ENCODE data around the gene LEKR1. TPM values are rescaled to one million over a fixed set of nuclear protein-coding genes. Genes with fewer than 3 reads are reported as not detected.
"Not testable (repeated sequence)": the region's sequence is repeated elsewhere in the genome, so short reads cannot be mapped to it uniquely, and the experiment has no call there.

Gene LEKR1
- polyA plus RNA-seq, 1 donor: 2.2 TPM

GRCh38 chr3:156867920-156868319 is 41.8 kb downstream of the LEKR1 start:
- DNase-seq: no peak
- no peak overlapping the region for H3K4me3 ChIP-seq (ENCODE audit: low read length)
- H3K9me3 ChIP-seq (ENCODE audit: control insufficient read depth, low read depth, low read length): peaks cover 11% of the 10 kb centered on the region
- WGBS (ENCODE audit: insufficient coverage, low lambda C conversion rate): no CpG with 5 or more reads among the region's 3 CpGs
- no peaks in the 10 kb centered on the region for H3K36me3 ChIP-seq (ENCODE audit: control insufficient read depth, insufficient read depth, low read length)
- H3K4me1 ChIP-seq (ENCODE audit: control insufficient read depth, insufficient read depth, low read length): no peaks in the 10 kb centered on the region
- H3K27me3 ChIP-seq (ENCODE audit: control insufficient read depth, insufficient read depth, low read length): no peaks in the 10 kb centered on the region
- H3K27ac ChIP-seq (ENCODE audit: low read length): no peak overlapping the region

- Histone ChIP-seq H3K27ac (ENCODE audit: low read length) (no peak overlapping the region), H3K27me3 (ENCODE audit: control insufficient read depth, insufficient read depth, low read length) (no peaks in the 10 kb centered on the region), H3K36me3 (ENCODE audit: control insufficient read depth, insufficient read depth, low read length) (no peaks in the 10 kb centered on the region), H3K4me1 (ENCODE audit: control insufficient read depth, insufficient read depth, low read length) (no peaks in the 10 kb centered on the region), H3K9me3 (ENCODE audit: control insufficient read depth, low read depth, low read length) (peaks cover 38% of the 10 kb centered on the region), H3K4me3 (ENCODE audit: low read length) (no peak overlapping the region)
- no peak for DNase-seq
- WGBS (ENCODE audit: insufficient coverage, low lambda C conversion rate): 93% methylated on average over 1 of the region's 1 CpG
Measured at GRCh38 chr3:156873906-156874305, 47.8 kb downstream of the LEKR1 start.

GRCh38 chr3:156879491-156879890 is 53.3 kb downstream of the LEKR1 start:
- peaks cover 24% of the 10 kb centered on the region for H3K9me3 ChIP-seq (ENCODE audit: control insufficient read depth, low read depth, low read length)
- H3K36me3 ChIP-seq (ENCODE audit: control insufficient read depth, insufficient read depth, low read length); H3K27ac ChIP-seq (ENCODE audit: low read length); H3K4me1 ChIP-seq (ENCODE audit: control insufficient read depth, insufficient read depth, low read length); H3K4me3 ChIP-seq (ENCODE audit: low read length); DNase-seq; H3K27me3 ChIP-seq (ENCODE audit: control insufficient read depth, insufficient read depth, low read length): not testable (repeated sequence)
- WGBS (ENCODE audit: insufficient coverage, low lambda C conversion rate): no CpG with 5 or more reads among the region's 3 CpGs

GRCh38 chr3:156885761-156886160 is 59.6 kb downstream of the LEKR1 start:
- no peaks in the 10 kb centered on the region for H3K4me1 ChIP-seq (ENCODE audit: control insufficient read depth, insufficient read depth, low read length)
- no CpG with 5 or more reads among the region's 1 CpG for WGBS (ENCODE audit: insufficient coverage, low lambda C conversion rate)
- no peak overlapping the region for H3K4me3 ChIP-seq (ENCODE audit: low read length)
- DNase-seq: no peak
- H3K9me3 ChIP-seq (ENCODE audit: control insufficient read depth, low read depth, low read length): no peaks in the 10 kb centered on the region
- H3K27me3 ChIP-seq (ENCODE audit: control insufficient read depth, insufficient read depth, low read length): no peaks in the 10 kb centered on the region
- H3K36me3 ChIP-seq (ENCODE audit: control insufficient read depth, insufficient read depth, low read length): no peaks in the 10 kb centered on the region
- no peak overlapping the region for H3K27ac ChIP-seq (ENCODE audit: low read length)

- 94% methylated on average over 2 of the region's 2 CpGs for WGBS (ENCODE audit: insufficient coverage, low lambda C conversion rate)
- Histone ChIP-seq H3K27ac (ENCODE audit: low read length) (no peak overlapping the region), H3K4me1 (ENCODE audit: control insufficient read depth, insufficient read depth, low read length) (no peaks in the 10 kb centered on the region), H3K27me3 (ENCODE audit: control insufficient read depth, insufficient read depth, low read length) (no peaks in the 10 kb centered on the region), H3K36me3 (ENCODE audit: control insufficient read depth, insufficient read depth, low read length) (no peaks in the 10 kb centered on the region), H3K9me3 (ENCODE audit: control insufficient read depth, low read depth, low read length) (no peaks in the 10 kb centered on the region), H3K4me3 (ENCODE audit: low read length) (no peak overlapping the region)
- no peak for DNase-seq
Measured at GRCh38 chr3:156888176-156888575, 62.0 kb downstream of the LEKR1 start.

GRCh38 chr3:156888576-156888975 is 62.4 kb downstream of the LEKR1 start:
- Histone ChIP-seq H3K4me1 (ENCODE audit: control insufficient read depth, insufficient read depth, low read length) (no peaks in the 10 kb centered on the region), H3K36me3 (ENCODE audit: control insufficient read depth, insufficient read depth, low read length) (no peaks in the 10 kb centered on the region), H3K27ac (ENCODE audit: low read length) (no peak overlapping the region), H3K9me3 (ENCODE audit: control insufficient read depth, low read depth, low read length) (no peaks in the 10 kb centered on the region), H3K4me3 (ENCODE audit: low read length) (no peak overlapping the region), H3K27me3 (ENCODE audit: control insufficient read depth, insufficient read depth, low read length) (no peaks in the 10 kb centered on the region)
- no peak for DNase-seq
- WGBS (ENCODE audit: insufficient coverage, low lambda C conversion rate): 70% methylated on average over 1 of the region's 1 CpG

GRCh38 chr3:156892701-156893100 is 66.5 kb downstream of the LEKR1 start:
- Histone ChIP-seq H3K27me3 (ENCODE audit: control insufficient read depth, insufficient read depth, low read length) (no peaks in the 10 kb centered on the region), H3K4me1 (ENCODE audit: control insufficient read depth, insufficient read depth, low read length) (no peaks in the 10 kb centered on the region), H3K36me3 (ENCODE audit: control insufficient read depth, insufficient read depth, low read length) (no peaks in the 10 kb centered on the region), H3K4me3 (ENCODE audit: low read length) (no peak overlapping the region), H3K9me3 (ENCODE audit: control insufficient read depth, low read depth, low read length) (peaks cover 6% of the 10 kb centered on the region), H3K27ac (ENCODE audit: low read length) (no peak overlapping the region)
- no peak for DNase-seq
- WGBS (ENCODE audit: insufficient coverage, low lambda C conversion rate): no CpG with 5 or more reads among the region's 1 CpG

GRCh38 chr3:156895374-156895773 is 69.2 kb downstream of the LEKR1 start:
- WGBS (ENCODE audit: insufficient coverage, low lambda C conversion rate): 100% methylated on average over 1 of the region's 1 CpG
- H3K27ac ChIP-seq (ENCODE audit: low read length); H3K27me3 ChIP-seq (ENCODE audit: control insufficient read depth, insufficient read depth, low read length); H3K36me3 ChIP-seq (ENCODE audit: control insufficient read depth, insufficient read depth, low read length); H3K9me3 ChIP-seq (ENCODE audit: control insufficient read depth, low read depth, low read length); H3K4me1 ChIP-seq (ENCODE audit: control insufficient read depth, insufficient read depth, low read length); H3K4me3 ChIP-seq (ENCODE audit: low read length); DNase-seq: not testable (repeated sequence)

GRCh38 chr3:156897851-156898250 is 71.7 kb downstream of the LEKR1 start:
- DNase-seq; H3K27ac ChIP-seq (ENCODE audit: low read length); H3K4me3 ChIP-seq (ENCODE audit: low read length); H3K36me3 ChIP-seq (ENCODE audit: control insufficient read depth, insufficient read depth, low read length); H3K27me3 ChIP-seq (ENCODE audit: control insufficient read depth, insufficient read depth, low read length); H3K4me1 ChIP-seq (ENCODE audit: control insufficient read depth, insufficient read depth, low read length); H3K9me3 ChIP-seq (ENCODE audit: control insufficient read depth, low read depth, low read length): not testable (repeated sequence)
- WGBS (ENCODE audit: insufficient coverage, low lambda C conversion rate): no CpG with 5 or more reads among the region's 1 CpG

GRCh38 chr3:156898296-156898880 is 72.2 kb downstream of the LEKR1 start:
- Histone ChIP-seq H3K4me1 (ENCODE audit: control insufficient read depth, insufficient read depth, low read length) (no peaks in the 10 kb centered on the region), H3K4me3 (ENCODE audit: low read length) (no peak overlapping the region), H3K27ac (ENCODE audit: low read length) (no peak overlapping the region), H3K27me3 (ENCODE audit: control insufficient read depth, insufficient read depth, low read length) (no peaks in the 10 kb centered on the region), H3K36me3 (ENCODE audit: control insufficient read depth, insufficient read depth, low read length) (no peaks in the 10 kb centered on the region), H3K9me3 (ENCODE audit: control insufficient read depth, low read depth, low read length) (peaks cover 6% of the 10 kb centered on the region)
- no peak for DNase-seq
- WGBS (ENCODE audit: insufficient coverage, low lambda C conversion rate): 93% methylated on average over 2 of the region's 5 CpGs

- H3K9me3 ChIP-seq (ENCODE audit: control insufficient read depth, low read depth, low read length): no peaks in the 10 kb centered on the region
- no peak overlapping the region for H3K4me3 ChIP-seq (ENCODE audit: low read length)
- no CpG with 5 or more reads among the region's 1 CpG for WGBS (ENCODE audit: insufficient coverage, low lambda C conversion rate)
- H3K27ac ChIP-seq (ENCODE audit: low read length): no peak overlapping the region
- DNase-seq: no peak
- no peaks in the 10 kb centered on the region for H3K4me1 ChIP-seq (ENCODE audit: control insufficient read depth, insufficient read depth, low read length)
- no peaks in the 10 kb centered on the region for H3K36me3 ChIP-seq (ENCODE audit: control insufficient read depth, insufficient read depth, low read length)
- no peaks in the 10 kb centered on the region for H3K27me3 ChIP-seq (ENCODE audit: control insufficient read depth, insufficient read depth, low read length)
Measured at GRCh38 chr3:156899951-156900350, 73.8 kb downstream of the LEKR1 start.
